HuH-7 (cell line): ENCODE results near the gene MARK2.

ENCODE experiments used
- DNase-seq: peaks from one replicate; pipeline ENCODE4 v3.0.0; 2011; ENCODE audit warnings: low spot score

Gene MARK2

GRCh38 chr11:63909591-63910506, 70.9 kb downstream of the MARK2 start:
- DNase-seq = no peak

- no peak for DNase-seq
Measured at GRCh38 chr11:63910675-63911074, 71.8 kb downstream of the MARK2 start.

GRCh38 chr11:63911440-63911839, 72.5 kb downstream of the MARK2 start:
- DNase-seq = no peak

DNA sequence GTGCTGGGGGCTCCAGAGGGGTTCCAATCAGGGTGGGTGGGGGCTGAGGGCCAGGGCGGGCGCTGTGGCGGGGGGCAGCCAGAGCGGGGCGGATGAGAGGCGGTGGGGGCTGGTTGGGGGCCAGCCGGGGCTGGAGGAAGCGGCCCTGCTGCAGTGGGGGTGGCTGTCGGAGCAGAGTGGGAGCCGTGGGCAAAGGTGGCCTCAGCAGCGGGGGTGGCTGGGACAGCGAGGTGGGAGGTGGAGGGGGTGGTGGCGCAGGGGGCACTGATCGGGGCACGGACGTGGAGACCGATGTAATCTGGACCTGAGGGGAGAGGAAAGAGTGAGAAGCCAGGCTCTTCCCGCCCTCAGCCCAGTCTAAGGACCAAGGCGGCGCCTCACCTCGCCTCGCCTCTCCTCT, 73.0 kb downstream of the MARK2 start:
- DNase-seq = no peak

DNA sequence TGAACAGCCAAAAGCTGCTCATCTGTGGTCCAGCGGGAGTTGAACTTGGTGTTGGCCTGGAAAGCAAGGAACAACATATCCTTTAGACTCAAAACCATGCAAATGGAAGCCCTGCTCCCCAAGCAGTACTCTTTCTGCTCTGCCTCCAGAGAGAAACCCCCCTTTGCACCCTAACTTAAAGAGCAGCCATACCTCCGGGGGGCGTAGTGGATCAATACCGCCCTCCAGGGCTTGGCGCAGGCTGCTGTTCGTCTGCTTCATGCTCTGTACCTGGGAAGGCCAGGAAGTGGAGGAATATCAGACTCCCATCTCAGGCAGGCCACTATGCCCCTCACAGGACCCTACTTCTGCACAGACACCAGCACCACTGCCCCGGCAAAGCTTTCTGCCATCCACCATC, 73.8 kb downstream of the MARK2 start:
- no peak for DNase-seq

DNA sequence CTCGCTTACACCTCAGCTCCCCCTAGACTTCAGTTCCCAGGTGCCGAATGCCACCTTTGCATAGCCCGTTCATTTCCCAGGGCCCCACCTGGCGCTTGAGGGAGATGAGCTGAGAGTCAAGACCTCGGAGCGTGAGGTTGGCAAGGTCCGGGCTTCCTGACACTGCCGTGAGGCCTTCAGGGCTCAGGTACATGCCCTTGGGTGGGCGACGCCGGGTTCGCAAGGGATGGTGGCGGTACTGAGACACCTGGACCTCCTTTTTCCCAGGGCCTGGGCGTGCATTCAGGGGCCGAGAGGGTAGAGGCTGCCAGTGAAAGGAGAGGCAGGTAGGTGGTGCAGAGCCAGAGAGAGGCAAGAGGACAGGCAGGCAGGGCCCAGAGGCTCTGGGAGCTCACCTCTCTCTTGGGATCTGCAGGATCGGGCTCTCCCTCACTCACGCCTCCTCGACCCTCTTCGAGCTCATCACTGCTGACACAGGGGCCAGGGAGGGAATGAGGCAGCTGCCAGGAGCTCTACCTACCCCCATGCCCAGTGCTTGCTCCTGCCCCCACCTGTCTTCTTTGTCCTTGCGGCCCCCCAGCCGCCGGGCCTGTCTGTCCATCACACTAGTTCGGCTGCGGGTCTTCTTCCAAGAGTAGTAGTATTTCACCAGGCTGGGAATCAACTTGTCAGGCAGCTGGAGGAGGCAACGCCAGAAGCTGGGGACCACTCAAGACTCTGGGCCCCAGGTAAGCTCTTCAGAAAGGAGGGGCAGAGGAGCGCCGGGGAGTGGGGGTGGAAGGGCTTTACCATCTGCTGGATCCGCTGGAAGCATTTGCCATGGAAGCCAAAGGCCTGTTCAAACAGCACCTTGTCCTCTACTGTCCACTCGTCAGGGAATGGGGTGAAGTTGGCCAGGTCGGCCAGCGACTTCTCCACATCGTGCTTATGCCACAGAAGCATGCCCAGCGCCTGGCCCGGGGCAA, 75.2 kb downstream of the MARK2 start:
- DNase-seq = no peak

DNA sequence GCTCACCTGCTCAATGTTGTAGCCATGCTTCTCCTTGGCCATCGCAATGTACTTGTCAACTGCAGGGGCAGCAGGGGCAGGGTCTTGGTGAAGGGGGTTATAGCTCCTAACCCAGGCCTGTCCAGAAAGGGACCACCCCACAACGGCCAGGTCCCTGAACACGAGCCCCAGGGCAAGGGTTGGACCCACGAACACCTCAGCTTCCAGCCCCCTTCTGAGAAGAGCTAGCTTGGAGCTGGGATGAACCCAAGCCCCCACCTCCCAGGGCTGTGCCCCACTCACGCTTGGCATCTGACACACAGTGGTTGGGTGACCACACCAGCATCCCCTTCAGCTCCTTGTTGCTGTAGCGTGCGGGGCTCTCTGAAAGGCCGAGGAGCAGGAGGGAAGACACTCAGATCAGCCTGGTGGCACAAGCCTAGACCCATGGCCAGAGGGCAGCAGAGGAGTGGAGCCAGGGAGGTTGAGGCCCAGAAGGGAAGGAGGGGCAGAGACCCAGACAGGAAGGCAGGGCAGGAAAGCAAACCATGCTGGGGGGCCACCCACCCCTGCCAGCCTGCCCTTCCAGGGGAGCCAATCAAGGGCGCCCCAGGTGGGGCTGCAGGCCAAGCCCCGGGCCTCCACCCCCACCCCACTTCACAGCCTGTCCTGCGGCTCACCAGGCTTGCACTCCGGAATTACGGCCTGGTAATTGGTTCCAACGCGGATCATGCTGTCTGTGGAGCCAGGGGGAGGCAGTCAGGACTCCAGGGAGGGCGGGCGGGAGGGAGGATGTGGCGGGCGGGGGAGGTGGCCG, 76.2 kb downstream of the MARK2 start:
- no peak for DNase-seq

DNA sequence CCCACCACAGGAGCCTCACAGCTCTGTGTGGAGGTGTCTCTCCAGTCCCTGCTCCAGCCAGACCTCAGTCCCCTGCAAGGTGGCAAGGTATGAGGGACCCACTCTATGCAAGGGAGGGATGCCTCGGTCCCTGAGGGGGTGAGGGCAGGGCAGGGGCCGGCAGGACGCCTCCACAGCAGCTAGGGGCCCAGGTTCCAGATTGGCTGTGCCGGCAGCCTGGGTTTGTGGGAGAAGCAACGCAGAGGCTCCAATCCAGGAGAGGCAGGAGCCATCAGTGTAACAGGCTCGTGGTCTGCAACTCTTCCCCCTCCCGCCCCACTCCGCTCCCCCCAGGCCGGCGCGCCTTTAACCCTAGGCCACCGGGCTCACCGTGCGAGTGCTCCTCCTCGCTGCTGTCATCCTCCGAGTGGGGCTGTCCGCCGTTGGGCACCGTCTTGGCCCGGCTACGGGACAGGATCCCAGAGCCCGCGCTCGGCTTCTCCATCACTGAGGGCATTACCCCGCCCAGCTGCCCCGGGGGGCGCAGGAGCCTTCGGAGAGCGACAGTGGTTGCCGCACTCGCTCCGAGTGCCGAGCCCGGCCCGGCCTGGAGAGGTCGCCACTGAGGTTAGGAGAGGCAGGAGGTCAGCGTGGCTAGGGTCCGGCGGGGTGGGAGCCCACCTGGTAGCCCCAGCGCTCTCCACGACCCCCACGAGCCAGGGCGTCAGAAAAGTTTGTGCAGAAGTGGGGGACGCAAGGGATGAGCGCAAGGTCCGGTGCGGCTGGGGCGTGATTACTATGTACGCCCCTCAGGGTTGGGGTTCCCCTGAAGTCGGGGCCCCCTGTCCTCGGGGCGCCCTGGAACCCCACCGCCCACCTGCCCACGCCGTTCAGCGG, 77.3 kb downstream of the MARK2 start:
- DNase-seq = peak; percentile 85

DNA sequence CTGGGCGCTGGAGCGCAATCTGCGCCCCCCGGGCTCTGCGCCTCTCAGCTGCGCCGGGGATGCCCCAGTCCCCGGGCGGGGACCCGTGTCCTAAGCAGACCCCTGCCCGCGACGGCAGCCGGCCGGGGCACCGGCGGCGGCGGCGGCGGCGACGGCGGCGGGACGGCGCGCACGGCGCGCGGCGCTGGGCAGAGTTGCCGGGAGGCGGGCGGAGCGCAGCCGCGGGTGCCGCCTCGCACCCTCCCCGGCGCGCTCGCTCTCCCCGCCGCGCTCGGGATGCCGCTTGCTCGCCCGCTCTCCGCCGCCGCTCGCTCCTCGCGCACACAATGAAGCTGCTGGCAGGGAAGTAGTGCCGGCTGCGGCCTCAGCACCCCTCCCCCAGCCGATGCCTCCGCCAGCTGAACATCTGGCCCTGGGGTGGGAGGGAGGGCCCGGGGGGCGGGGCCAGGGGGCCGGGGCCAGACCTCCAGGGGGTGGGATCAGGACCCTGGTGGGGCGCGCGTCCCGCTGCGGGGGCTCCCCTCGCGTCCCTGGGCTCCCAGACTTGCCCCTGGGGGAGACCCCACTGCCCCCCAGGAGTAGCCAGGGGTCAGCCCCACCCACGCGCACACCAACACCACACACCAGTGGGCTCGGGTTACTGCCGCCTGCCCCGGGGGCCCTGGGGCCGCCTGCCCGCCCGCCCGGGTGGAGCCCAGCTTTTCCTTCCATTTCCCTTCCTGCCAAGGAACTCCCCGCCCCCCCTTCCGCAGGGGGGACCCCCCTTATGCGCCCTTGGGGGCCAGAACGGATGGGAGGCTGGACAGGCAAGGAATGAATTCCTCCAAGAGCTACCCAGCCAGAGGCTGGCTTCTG, 78.2 kb downstream of the MARK2 start, which contains the start of gene RCOR2:
Gene RCOR2 (minus strand): TSS at position 328 of the 855 bp plus-strand sequence. CDS start 708 bp downstream, outside the sequence.
- DNase-seq = peak; percentile 94

DNA sequence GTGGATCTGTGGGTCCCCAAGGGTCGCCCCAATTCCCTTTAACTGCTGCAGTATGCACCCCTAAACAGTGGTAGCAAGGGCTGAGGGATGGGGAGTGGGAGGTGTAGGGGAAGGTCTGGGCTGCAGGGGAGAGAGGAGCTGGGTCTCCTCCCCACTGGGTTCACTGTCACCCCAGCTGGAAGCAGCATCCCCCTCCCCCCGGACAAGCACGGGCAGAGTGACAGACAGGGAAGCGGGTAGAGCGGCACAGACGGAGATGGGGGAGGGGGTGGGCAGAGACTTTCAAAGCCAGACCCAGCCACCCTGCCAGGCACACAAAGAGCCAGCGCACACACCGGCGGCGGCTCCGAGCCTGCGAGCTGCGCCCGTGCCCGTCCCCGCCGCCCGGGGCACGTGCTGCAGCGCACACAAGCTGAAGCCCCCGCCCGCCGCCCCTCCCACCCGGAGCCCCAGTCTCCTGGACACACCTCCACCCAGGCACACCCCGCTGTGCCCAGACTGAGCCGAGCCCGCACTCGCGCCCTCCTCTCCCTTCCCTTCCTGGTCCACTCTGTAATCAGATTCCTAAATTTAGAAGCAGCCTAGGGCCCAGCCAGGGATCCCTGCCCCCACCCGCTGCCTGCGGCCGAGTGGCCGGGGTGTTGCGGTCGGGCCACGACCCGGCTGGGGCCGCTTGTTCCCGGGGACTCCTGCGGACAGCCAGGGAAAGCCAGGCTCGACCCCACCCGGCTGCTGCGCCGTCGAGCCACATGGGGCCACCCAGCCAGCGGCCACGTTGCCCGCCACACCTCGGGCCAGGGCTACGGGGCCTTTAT, 79.0 kb downstream of the MARK2 start:
- DNase-seq = peak; percentile 59

GRCh38 chr11:63918507-63919191, 79.7 kb downstream of the MARK2 start:
- DNase-seq = no peak

DNA sequence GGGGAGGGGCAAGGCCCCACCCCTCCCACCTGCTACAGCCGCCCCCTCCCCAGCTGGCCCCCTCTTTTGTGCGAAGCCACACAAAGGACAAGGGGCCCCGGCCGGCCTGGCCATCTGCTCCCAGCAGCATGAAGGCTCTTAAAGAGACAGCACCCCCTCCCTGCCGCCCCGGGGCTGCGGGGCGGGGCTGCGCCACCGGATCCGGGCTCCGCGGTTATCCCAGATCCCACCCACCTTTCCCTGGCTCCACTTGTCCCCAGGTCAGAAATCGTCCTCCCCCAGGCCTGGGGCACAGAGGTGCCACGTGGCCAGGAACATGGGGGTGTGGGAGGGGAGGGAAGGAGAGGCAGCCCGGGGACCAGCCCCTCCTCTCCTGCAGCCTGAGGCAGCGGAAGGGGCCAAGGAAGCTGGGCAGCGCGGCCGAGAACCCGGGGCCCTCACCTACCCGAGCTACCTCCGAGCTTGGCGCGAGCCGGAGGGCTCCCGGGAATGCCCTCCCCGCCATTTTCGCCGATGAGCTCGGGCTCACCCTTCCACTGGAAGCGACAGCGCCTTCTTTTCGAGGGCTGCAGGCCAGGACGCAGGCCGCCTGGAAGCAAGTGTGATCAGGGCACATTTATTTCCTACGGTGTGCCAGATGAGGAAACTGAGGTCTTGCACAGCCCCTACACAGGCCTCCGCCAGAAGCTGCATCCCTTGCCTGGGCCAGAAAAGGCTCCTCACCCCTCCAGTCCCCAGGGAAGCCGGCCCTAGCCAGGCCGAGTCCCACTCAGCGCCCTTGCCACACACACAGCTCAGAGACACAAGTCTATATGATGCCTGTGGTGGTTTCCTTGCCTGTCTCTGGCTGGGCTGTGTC, 80.6 kb downstream of the MARK2 start:
- no peak for DNase-seq

GRCh38 chr11:63920126-63920938, 81.4 kb downstream of the MARK2 start:
- peak; percentile 39 for DNase-seq

- DNase-seq = peak; percentile 66
Measured at GRCh38 chr11:63920939-63921417, 82.1 kb downstream of the MARK2 start.

DNA sequence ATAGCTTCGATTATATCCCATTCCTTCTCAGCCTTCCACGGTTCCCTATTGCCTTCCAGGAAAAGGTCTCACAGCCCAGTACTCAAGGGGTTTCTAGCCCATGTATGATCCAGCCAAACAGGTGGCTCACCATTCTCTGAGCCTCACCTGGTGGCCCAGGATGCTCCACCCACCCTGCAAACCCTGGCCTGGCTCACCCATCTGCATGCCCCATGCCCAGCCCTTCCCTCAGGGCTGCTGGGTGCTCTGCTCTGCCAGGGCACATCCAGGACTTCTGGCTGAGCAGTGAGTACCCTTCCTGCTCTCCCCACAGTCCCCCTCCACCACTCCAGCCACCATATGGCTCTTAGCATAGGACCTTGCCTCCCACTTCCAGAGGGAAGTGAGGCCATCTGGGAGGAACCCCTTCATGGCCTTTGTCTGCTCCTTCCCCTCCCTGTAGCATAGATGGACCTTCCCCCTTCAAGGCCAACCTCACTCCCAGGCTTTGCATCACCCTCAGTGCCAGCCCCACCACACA, 83.8 kb downstream of the MARK2 start:
- DNase-seq = no peak

- DNase-seq = no peak
Measured at GRCh38 chr11:63923319-63923718, 84.4 kb downstream of the MARK2 start.
